ENCODE measurements around the gene MLLT10. TPM values are rescaled to one million over a fixed set of nuclear protein-coding genes. Genes with fewer than 3 reads are reported as not detected.
A peak's percentile ranks its signal among the peaks of the same experiment; 100 is the strongest.

The MLLT10 gene
- total and polyA plus RNA-seq, 2 of the 8 experiments (the other 6 are each of a cell fraction or from before 2014, with no cell fraction given), result 53.1 to 62.1 TPM

- FAIRE-seq, result no peak
- no peak overlapping the region for H3K4me2 ChIP-seq (ENCODE audit: insufficient read depth in 1 of 2, low read depth in 2 of 2, low read length in 2 of 2)
- no peaks in the 10 kb centered on the region for H3K9me3 ChIP-seq (ENCODE audit: insufficient read depth in 2 of 2, low read depth in 1 of 2, low read length in 1 of 2)
- CTCF ChIA-PET (ENCODE audit: partially characterized antibody), result interaction anchor here (0.6 to 1.2 kb wide), 2 partner anchors 11 to 490 kb away, joined by 3 to 5 read pairs; no protein-coding TSS in a partner anchor
- no peak overlapping the region for H2AFZ ChIP-seq (ENCODE audit: low read length)
- no peaks in the 10 kb centered on the region; the same call in none of the 2 replicates for H3K79me1 ChIP-seq (ENCODE audit: low read depth, low read length)
- no peak overlapping the region for H3K23ac ChIP-seq (ENCODE audit: insufficient read length)
- no peaks in the 10 kb centered on the region for H3K23me2 ChIP-seq (ENCODE audit: low read depth, low read length)
- TF ChIP-seq POU5F1 (IDR thresholded peaks at IDR 0.05; ENCODE audit: low read depth, low read length) (no peak), SAP30 (IDR thresholded peaks at IDR 0.05; ENCODE audit: insufficient read depth, insufficient replicate concordance, low read length) (no peak), POLR2AphosphoS5 (IDR thresholded peaks at IDR 0.05; ENCODE audit: low read depth, low read length) (0 out of 2 replicates have a peak, but pooled peaks have one; percentile 16), PHF8 (conservative IDR thresholded peaks at IDR 0.05; ENCODE audit: low read depth, low read length) (no peak)
- no peak overlapping the region for H3K56ac ChIP-seq (replicated peaks; ENCODE audit: insufficient read length, low read depth, low read length)
- H2BK12ac ChIP-seq (ENCODE audit: low read depth, low read length), result no peak overlapping the region
- H3K4me1 ChIP-seq (replicated peaks in 1 of 4; ENCODE audit: control insufficient read depth in 3 of 4, insufficient read depth in 4 of 4, low read length in 3 of 4), result peaks cover 0 to 7% (median 4%) of the 10 kb centered on the region in 4 experiments; a peak in 3 of 7 replicates
- no peak overlapping the region for H3K18ac ChIP-seq (ENCODE audit: extremely low read depth, low read length)
- H4K20me1 ChIP-seq (replicated peaks in 1 of 2; ENCODE audit: control insufficient read depth in 1 of 2, insufficient read depth in 2 of 2, low read length in 2 of 2), result no peaks in the 10 kb centered on the region
- H3K79me2 ChIP-seq (ENCODE audit: control insufficient read depth in 1 of 2, insufficient read depth in 2 of 2, low read length in 2 of 2), result no peaks in the 10 kb centered on the region
- H3K4me3 ChIP-seq (ENCODE audit: extremely low read depth in 1 of 4, insufficient read depth in 2 of 4, low read depth in 3 of 4, low read length in 4 of 4), result no peak overlapping the region
- no peak overlapping the region for H2AK5ac ChIP-seq (ENCODE audit: low read depth, low read length)
- H2BK20ac ChIP-seq (ENCODE audit: low read length), result no peak overlapping the region
- H3K9ac ChIP-seq (replicated peaks in 1 of 4; ENCODE audit: extremely low read depth in 1 of 4, low read depth in 3 of 4, low read length in 3 of 4), result no peak overlapping the region
- no peak overlapping the region for H3K14ac ChIP-seq (ENCODE audit: insufficient read length)
- no peaks in the 10 kb centered on the region for H3K27me3 ChIP-seq (replicated peaks in 1 of 4; ENCODE audit: control insufficient read depth in 3 of 4, extremely low read depth in 1 of 4, insufficient read depth in 3 of 4, low read length in 3 of 4)
- H3K4ac ChIP-seq (replicated peaks; ENCODE audit: insufficient read length, low read depth, low read length), result no peak overlapping the region
- peaks cover 7 to 70% (median 20%) of the 10 kb centered on the region in 4 experiments for H3K36me3 ChIP-seq (ENCODE audit: control insufficient read depth in 2 of 4, insufficient read depth in 4 of 4, low read length in 3 of 4)
- no peak for DNase-seq (ENCODE audit: low read depth in 1 of 2, low spot score in 2 of 2)
- H2BK15ac ChIP-seq (ENCODE audit: low read length), result no peak overlapping the region
- H3K27ac ChIP-seq (ENCODE audit: low read depth, low read length), result no peak overlapping the region
- H4K91ac ChIP-seq (replicated peaks; ENCODE audit: insufficient read length, low read length), result no peak overlapping the region
- no peak overlapping the region for H2BK120ac ChIP-seq (replicated peaks; ENCODE audit: low read depth, low read length)
- no peak overlapping the region for H4K5ac ChIP-seq (ENCODE audit: insufficient read length, low read depth, low read length)
- H4K8ac ChIP-seq (ENCODE audit: extremely low read depth, insufficient read depth, low read length), result no peak overlapping the region
- H2BK5ac ChIP-seq (ENCODE audit: low read depth, low read length), result no peak overlapping the region
- WGBS, 2 experiments (ENCODE audit: extremely low coverage in 1 of 2, insufficient coverage in 1 of 2, insufficient read length in 1 of 2, insufficient replicate concordance in 2 of 2, low coverage in 1 of 2, low lambda C conversion rate in 2 of 2, missing lambda C conversion rate in 1 of 2), result 93% methylated on average over 5 of the region's 5 CpGs; no CpG with 5 or more reads in 1 of the 2 experiments
- POLR2A ChIA-PET (ENCODE audit: partially characterized antibody), result interaction anchor here (0.8 to 3.2 kb wide), 3 partner anchors 8 to 217 kb away, joined by 3 to 10 read pairs (median 3); partner anchors contain the start of gene SKIDA1
Observed at GRCh38 chr10:21742740-21743412, 208.8 kb downstream of the MLLT10 start.
